A549 (cell line): Measurements from ENCODE around the gene GPR78.

Source experiments
- CHD2 ChIP-seq: fragments of 150-350 bp; IDR thresholded peaks from 2 replicates; pipeline ENCODE4 v1.6.1; 2014; ENCODE audit warnings: low read length; ENCODE audit not compliant: partially characterized antibody
- CTCF ChIP-seq: fragments of >200 bp; sonication (Bioruptor Twin); formaldehyde crosslinking; IDR thresholded peaks from 3 replicates; pipeline ENCODE4 v1.5.1; 2016
- E2F6 ChIP-seq: IDR thresholded peaks from 2 replicates; pipeline ENCODE4 v1.6.1; 2012; ENCODE audit warnings: low read depth, borderline replicate concordance
- ELK1 ChIP-seq: fragments of 150-350 bp; IDR thresholded peaks from 2 replicates; pipeline ENCODE4 v1.6.1; 2014; ENCODE audit warnings: low read depth, mild to moderate bottlenecking, low read length
- HDAC2 ChIP-seq: fragments of 200-600 bp; sonication (generic); IDR thresholded peaks from 2 replicates; pipeline ENCODE4 v1.6.1; 2016

GRCh38 chr4:8607603-8608481 lies 27.6 kb downstream of the GPR78 start:
- TF ChIP-seq HDAC2: no peak
- TF ChIP-seq E2F6: no peak
- peak; percentile 66 for TF ChIP-seq CTCF
- TF ChIP-seq CHD2: no peak
- no peak for TF ChIP-seq ELK1
